ENCODE measurements around the gene RPS18. TPM values are rescaled to one million over a fixed set of nuclear protein-coding genes. Genes with fewer than 3 reads are reported as not detected.

RPS18 gene
- total RNA-seq, 1 donor from 2014 or later = 2,061 TPM

DNA sequence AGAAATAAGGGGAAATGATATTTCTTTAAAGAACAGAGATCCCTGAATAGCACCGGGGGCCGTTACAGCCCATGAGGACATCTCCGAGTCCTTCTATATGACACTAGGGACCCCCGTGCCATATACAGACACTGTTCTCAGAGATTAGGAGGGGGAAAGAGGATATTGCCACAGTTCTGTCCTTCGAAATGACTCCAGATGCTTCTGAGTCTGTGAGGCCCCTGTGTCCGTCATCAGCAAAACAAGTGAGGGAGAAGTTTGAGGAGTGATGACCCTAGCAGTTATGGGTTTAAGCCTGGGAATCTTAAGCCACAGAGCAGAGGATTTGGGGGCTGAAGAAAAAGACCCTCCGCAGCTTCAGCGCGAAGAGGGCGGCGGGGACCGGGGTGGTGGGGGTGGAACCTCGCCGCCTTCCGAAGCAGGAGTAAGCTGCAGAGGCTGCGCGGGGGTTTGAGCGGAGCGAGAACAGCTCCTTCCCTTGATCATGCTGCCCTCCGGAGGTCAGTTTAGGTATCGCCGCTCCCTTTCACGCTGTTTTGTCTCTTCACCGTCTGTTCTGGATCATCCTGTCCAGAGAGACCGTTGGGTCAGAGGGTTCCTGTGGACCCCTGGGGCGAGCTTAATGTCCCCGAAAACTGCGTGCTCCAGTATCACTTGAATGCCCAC, 23.8 kb upstream of the RPS18 start:
- peak overlapping the region; percentile 84 for H3K4me3 Mint-ChIP-seq (ENCODE audit: unreplicated experiment)
- Histone ChIP-seq H4K20me1 (ENCODE audit: insufficient read depth, low read length) (peaks cover 3% of the 10 kb centered on the region), H3K36me3 (ENCODE audit: insufficient read depth, low read length) (peaks cover 6% of the 10 kb centered on the region), H3K4me2 (ENCODE audit: low read length) (peak overlapping the region; percentile 99), H3K4me3 (ENCODE audit: insufficient read depth, low read depth, low read length) (peak overlapping the region; percentile 68), H3K4me1 (ENCODE audit: insufficient read depth, low read length) (peaks cover 31% of the 10 kb centered on the region), H3K9me3 (ENCODE audit: insufficient read depth, low read depth, low read length) (no peaks in the 10 kb centered on the region), H3K27me3 (ENCODE audit: insufficient read depth, low read length) (peaks cover 2% of the 10 kb centered on the region), H3K79me2 (ENCODE audit: insufficient read depth, low read length) (no peaks in the 10 kb centered on the region), H2AFZ (ENCODE audit: low read depth, low read length) (peak overlapping the region; percentile 86), H3K9ac (ENCODE audit: low read length) (peak overlapping the region; percentile 87), H3K27ac (ENCODE audit: low read depth, low read length) (peak overlapping the region; percentile 73)
- H3K9me3 Mint-ChIP-seq (ENCODE audit: unreplicated experiment) = peaks cover 4% of the 10 kb centered on the region
- peak overlapping the region; percentile 77 for H3K27ac Mint-ChIP-seq (ENCODE audit: unreplicated experiment)
- DNase-seq (ENCODE audit: low read depth) (peak; percentile 52), FAIRE-seq (no peak)
- peaks cover 8% of the 10 kb centered on the region for H3K36me3 Mint-ChIP-seq (ENCODE audit: low read depth, unreplicated experiment)
- H3K27me3 Mint-ChIP-seq (ENCODE audit: low read depth, unreplicated experiment) = peaks cover 3% of the 10 kb centered on the region
- peaks cover 26% of the 10 kb centered on the region for H3K4me1 Mint-ChIP-seq (ENCODE audit: low read depth, unreplicated experiment)
- no peak for TF ChIP-seq EZH2 (IDR thresholded peaks at IDR 0.05; ENCODE audit: insufficient read depth, low read length)
- TF ChIP-seq, protein P1, sequence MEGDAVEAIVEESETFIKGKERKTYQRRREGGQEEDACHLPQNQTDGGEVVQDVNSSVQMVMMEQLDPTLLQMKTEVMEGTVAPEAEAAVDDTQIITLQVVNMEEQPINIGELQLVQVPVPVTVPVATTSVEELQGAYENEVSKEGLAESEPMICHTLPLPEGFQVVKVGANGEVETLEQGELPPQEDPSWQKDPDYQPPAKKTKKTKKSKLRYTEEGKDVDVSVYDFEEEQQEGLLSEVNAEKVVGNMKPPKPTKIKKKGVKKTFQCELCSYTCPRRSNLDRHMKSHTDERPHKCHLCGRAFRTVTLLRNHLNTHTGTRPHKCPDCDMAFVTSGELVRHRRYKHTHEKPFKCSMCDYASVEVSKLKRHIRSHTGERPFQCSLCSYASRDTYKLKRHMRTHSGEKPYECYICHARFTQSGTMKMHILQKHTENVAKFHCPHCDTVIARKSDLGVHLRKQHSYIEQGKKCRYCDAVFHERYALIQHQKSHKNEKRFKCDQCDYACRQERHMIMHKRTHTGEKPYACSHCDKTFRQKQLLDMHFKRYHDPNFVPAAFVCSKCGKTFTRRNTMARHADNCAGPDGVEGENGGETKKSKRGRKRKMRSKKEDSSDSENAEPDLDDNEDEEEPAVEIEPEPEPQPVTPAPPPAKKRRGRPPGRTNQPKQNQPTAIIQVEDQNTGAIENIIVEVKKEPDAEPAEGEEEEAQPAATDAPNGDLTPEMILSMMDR (IDR thresholded peaks at IDR 0.05; ENCODE audit: insufficient read depth, low read depth, low read length) = peak; percentile 72

DNA sequence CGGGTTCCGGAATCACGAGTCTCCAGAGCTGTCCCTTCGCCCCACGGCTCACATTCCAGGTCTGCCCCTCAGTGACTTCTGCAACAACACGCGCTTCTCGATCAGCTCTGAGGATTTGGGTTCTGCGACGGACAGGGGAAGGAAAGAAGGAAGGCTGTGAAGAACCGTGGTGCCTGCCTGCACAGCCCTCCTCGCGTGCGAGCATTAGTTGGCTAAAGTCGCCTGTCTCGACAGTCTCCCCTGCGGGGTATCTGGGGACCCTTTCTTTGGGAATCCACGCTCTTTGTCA, 23.3 kb upstream of the RPS18 start:
- FAIRE-seq = no peak
- peaks cover 31% of the 10 kb centered on the region for H3K4me1 ChIP-seq (ENCODE audit: insufficient read depth, low read length)
- peak overlapping the region; percentile 73 for H3K27ac ChIP-seq (ENCODE audit: low read depth, low read length)

More for the DNA sequence above, 23.3 kb upstream of the RPS18 start:
- Histone ChIP-seq H3K4me2 (ENCODE audit: low read length) (peak overlapping the region; percentile 99), H2AFZ (ENCODE audit: low read depth, low read length) (peak overlapping the region; percentile 83), H3K9ac (ENCODE audit: low read length) (peak overlapping the region; percentile 87), H3K27me3 (ENCODE audit: insufficient read depth, low read length) (no peaks in the 10 kb centered on the region), H3K4me3 (ENCODE audit: insufficient read depth, low read depth, low read length) (peak overlapping the region; percentile 68), H3K36me3 (ENCODE audit: insufficient read depth, low read length) (peaks cover 6% of the 10 kb centered on the region), H3K9me3 (ENCODE audit: insufficient read depth, low read depth, low read length) (no peaks in the 10 kb centered on the region), H3K79me2 (ENCODE audit: insufficient read depth, low read length) (no peaks in the 10 kb centered on the region), H4K20me1 (ENCODE audit: insufficient read depth, low read length) (peaks cover 3% of the 10 kb centered on the region)
- Mint-ChIP-seq H3K27me3 (ENCODE audit: low read depth, unreplicated experiment) (peaks cover 3% of the 10 kb centered on the region), H3K4me1 (ENCODE audit: low read depth, unreplicated experiment) (peaks cover 26% of the 10 kb centered on the region), H3K9me3 (ENCODE audit: unreplicated experiment) (peaks cover 4% of the 10 kb centered on the region), H3K36me3 (ENCODE audit: low read depth, unreplicated experiment) (peaks cover 8% of the 10 kb centered on the region), H3K27ac (ENCODE audit: unreplicated experiment) (peak overlapping the region; percentile 77), H3K4me3 (ENCODE audit: unreplicated experiment) (peak overlapping the region; percentile 84)
- TF ChIP-seq, protein P1 (IDR thresholded peaks at IDR 0.05; ENCODE audit: insufficient read depth, low read depth, low read length) = peak; percentile 9
- no peak for TF ChIP-seq EZH2 (IDR thresholded peaks at IDR 0.05; ENCODE audit: insufficient read depth, low read length)
- peak; percentile 25 for DNase-seq (ENCODE audit: low read depth)
